Measurements from ENCODE around the gene CFAP157.

Gene CFAP157

DNA sequence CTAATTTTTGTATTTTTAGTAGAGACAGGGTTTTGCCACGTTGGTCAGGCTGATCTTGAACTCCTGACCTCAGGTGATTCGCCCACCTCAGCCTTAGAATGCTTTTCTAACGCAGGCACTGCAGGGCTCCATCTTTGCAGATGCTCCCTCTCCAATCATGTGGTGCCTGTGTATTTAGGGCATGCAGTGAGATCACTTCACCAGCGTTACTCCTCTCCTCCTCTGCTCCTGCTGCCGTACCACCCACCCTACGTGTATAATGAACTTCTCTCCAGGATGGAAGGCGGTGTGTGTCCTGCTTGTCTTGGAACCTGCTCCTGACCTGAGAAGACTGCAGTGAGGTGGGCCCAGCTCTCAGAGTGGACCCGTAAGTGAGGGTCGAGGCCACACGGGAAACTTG is 13.6 kb upstream of the CFAP157 start:
- no peak for DNase-seq (ENCODE audit: low spot score)

DNA sequence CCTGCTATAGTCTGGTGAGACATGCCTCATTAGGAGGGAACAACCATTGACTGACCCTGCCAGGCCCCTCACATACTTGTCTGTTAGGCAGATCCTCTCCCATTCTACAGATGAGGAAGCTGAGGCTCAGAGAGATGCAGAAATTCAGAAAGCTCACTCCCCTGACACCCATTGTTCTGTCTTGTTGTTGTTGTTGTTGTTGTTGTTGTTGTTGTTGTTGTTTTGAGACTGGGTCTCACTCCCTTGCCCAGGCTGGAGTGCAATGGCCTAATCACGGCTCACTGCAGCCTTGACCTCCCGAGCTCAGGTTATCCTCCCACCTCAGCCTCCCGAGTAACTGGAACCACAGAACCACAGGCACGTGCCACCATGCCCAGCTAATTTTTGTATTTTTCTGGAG is 13.1 kb upstream of the CFAP157 start:
- no peak for DNase-seq (ENCODE audit: low spot score)

DNA sequence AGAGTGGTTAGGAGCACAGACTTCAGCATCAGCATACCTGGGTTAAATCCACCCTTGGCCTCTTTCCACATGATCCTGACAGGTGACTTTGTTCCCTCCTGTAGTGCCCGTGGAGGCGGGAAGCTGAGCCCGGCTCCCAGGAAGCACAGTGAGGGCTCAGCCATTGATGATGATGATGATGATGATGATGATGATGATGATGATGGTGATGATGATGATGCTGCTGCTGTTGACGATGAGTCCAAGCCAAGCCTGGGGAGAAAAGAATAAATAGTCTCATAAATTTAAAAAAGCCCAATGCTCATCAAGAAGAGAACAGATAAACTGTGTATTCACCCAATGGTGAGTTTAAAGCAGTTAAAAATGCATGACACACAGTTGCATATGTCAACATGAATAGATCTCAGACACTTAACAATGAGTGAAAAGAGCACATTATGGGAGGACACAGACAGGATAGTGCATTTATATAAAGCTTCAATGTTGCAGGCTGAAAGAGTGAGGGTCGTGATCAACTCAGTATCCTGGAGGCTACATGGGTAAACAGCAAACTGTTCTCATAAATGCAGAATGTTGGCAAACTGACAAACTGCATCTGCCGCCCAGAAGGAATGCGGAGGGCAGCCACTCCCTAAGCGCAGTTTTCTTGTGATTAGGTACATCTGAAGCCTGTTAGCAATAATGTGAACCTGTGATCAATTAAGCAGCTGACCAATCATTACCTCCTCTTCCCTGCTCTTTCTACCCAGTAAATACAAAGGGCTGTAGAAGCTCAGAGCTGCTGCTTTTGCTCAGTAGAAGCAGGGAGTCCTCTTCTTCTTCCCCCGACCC is 11.7 kb upstream of the CFAP157 start:
- no peak for DNase-seq (ENCODE audit: low spot score)

DNA sequence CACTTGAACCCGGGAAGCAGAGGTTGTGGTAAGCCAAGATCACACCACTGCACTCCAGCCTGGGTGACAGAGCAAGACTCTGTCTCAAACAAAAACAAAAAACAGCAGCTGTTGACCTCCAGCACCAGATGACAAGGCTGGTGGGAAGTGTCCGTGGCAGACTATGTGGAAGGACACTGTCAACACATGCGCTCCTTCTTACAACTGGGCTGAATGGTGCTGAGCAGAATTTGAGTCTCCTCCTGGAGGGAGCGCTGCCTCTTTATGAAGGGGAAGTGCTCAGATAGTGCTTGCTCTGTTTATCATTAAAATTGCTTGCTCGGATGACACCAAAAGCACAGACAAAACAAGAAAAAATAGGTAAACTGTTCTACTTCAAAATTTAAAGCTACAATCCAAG is 9.2 kb upstream of the CFAP157 start:
- DNase-seq (ENCODE audit: low spot score), result no peak

DNA sequence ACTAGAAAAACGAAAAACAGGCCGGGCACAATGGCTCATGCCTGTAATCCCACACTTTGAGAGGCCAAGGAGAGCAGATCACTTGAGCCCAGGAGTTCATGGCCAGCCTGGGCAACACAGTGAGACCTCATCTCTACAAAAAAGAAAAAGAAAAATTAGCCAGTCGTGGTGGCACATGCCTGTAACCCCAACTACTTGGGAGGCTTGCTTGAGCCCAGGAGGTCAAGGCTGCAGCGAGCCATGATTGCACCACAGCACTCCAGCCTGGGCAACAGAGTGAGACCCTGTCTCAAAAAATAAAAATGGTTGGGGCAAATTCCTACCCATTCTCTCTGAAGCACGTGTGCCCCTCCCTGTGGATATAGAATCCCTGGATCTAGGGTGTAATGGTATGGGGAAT is 8.4 kb upstream of the CFAP157 start:
- DNase-seq (ENCODE audit: low spot score), result no peak

DNA sequence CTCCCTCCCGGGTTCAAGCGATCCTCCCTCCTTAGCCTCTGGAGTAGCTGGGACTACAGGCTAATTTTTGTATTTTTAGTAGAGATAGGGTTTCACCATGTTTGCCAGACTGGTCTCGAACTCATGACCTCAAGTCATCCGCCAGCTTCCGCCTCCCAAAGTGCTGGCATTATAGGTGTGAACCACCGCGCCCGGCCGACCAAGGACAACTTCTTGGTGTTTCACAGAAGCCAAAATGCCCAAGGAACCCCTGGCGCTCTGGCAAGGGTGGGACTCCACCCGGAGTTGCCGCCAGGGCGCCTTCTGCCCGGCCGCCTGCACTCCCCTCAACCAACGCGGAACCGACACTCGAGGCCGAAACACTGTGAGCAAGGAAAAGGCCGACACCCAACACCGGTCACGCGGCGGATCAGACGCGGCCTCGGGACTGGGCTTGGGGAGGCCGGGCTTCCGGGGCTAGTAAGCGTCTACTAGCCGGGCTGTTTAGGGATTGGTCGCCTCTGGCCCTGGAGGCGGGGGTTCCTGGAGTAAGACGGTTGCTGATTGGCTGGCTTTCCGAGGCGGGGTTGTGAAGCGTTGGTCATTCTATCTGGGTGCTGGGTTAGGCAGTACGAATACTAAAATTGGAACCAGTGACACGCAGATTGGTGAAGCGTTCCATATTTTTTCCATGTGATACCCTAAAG is 7.7 kb upstream of the CFAP157 start:
- peak; percentile 95 for DNase-seq (ENCODE audit: low spot score)

DNA sequence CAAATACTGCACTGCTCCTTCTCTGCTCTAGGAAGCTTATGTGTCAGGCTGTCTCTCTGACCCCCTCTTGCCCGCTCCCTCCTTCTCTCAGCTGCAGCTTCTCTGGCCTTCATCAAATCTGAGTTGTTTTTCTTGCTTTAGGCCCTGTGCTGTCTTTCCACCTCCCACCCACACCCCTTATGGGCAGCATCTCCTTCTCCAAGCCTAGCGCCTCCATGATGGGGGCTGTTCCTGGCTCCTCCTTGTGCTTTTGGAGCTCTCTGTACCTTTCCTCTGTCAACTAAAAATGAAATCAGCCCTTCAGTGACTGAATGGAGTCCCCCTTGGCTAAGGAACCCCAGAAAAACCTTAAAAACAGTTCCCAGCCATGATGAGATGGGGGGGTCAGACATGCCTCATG is 6.6 kb upstream of the CFAP157 start:
- DNase-seq (ENCODE audit: low spot score), result no peak

DNA sequence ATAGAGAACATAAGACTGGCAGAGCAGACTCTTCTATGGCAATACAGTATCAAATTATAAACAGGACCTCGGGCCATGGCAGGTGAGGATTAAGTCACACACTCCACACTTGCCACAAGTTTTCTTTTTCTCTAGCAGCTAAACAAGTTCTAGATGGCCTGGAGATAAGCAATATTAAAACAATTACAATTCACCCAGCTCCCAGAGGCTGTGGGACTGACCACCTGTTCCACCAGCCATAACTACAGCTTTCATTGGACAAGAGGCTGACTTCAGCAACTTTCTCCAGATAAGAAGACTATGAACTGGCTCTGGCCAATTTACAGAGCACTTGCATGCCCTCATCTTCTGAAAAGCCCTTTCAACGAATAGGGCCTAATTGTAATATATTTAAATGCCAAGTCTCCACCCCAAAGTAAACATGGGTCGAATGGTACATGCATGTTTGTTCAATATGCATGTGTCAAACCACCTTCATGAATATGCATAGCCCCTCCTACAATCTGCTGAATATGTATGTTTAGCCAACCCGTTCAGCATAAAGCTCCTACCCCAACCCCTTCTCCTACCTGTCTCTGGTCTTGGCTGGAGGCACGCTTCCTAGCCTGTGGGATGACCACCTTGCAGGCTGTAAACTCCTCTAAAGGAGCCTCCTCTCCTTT is 6.1 kb upstream of the CFAP157 start:
- no peak for DNase-seq (ENCODE audit: low spot score)

DNA sequence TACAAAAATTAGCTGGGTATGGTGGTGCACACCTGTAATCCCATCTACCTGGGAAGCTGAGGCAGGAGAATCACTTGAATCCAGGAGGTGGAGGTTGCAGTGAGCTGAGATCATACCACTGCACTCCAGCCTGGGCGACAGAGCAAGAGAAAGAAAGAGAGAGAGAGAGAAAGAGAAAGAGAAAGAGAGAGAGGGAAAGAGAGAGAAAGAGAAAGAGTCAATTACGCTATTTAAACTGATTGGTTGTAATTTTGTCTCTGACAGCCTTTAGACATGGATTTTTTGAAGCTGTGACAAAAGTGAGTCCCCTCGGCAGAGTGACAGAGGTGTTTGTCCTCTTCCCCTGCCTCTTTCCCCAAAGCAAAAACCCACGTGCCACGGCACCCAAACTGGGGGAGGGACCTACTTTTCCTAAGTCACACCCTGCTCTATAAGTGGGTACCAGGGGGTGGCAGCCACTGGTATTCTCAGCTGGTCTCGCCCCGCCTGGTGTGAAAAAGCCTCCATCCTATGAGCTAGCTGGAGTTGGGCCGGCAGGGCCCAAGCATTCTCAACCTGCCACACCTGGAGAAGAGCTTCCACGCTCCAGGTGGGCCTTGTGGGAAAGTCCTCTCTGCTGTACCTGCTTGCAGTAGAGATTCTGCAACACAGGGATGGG is 3.4 kb upstream of the CFAP157 start:
- DNase-seq (ENCODE audit: low spot score), result no peak

DNA sequence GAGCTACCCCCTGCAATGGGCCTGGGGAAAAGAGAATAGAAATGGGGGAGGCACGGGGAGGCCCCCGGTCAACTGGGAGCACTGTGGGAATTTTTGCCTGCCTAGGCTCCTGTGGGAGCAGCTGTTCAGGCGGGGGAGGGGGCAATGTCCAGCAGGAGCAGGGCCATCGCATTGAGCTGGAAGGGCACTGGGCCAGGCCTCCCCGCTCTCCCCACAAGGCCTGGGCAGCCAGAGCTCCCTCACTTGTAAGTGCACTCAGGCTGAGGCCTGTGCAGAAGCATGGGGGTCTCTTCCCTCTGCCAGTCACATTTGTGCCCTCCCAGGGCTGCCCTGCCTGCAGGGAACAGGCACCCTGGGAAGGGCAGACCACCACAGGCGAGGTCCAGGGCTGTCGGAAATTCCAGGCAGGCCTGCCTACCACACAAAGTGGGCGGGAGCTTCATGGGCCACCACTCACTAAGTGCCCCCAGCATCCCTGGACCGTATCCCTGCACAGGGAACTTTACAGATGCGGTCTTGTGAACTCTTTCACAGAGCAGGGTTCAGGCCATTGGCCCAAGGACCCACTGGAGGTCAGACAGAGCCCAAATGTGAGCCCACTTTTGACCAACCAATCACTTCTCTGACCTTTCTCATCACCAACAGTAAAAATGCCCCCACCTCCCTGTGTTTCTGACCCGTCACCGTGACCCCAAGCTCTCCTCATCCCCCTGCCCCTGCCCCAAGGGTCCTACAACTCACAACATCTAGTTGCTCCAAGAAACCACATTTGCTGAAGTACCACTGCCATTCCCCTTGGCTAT is 1.0 kb upstream of the CFAP157 start:
- DNase-seq (ENCODE audit: low spot score), result no peak

DNA sequence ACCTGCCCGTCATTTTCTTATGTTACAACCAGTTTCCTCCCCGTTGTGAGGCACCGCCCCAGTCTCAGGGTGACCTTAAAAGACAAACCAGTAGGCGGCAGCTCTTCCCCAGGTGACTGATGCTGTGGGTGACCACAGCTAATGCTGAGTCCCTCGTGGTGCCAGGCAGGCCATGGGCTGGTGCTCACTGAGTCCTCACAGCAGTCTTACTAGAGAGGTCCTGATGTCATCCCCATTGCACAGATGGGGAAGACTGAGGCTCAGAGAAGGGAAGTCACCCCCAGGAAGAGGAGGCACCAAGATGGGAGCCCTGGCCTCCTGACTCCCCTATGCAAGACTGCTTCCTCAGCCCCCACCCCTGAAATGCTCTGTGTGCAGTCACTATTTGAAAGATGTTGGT is 978 bp downstream of the CFAP157 start:
- DNase-seq (ENCODE audit: low spot score), result no peak

DNA sequence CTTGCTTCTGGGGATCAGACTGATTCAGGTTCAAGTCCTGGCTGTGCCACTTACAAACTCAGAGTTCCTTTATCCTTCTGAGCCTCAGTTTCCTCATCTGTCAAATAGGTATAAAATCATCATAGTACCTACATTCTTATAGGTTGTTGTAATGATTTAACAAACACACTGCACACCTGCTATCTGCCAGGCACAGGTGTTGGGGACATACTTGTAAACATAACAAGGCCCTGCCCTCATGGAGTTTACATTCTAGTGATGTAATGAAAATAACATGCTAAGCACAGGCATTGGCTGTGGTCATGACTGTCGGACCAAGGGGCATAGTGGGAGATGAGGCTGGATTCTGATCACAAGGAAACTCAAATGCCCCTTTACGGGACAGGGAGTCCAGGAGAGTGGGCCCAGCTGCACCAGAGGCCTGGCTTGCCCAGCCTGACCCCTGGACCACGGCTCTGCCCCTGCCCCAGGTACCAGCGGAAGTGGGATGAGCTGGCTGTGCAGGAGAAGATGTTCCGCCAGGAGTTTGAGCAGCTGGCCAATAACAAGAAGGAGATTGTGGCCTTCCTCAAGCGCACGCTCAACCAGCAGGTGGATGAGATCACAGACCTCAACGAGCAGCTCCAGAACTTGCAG is 2.3 kb downstream of the CFAP157 start:
- DNase-seq (ENCODE audit: low spot score), result no peak

DNA sequence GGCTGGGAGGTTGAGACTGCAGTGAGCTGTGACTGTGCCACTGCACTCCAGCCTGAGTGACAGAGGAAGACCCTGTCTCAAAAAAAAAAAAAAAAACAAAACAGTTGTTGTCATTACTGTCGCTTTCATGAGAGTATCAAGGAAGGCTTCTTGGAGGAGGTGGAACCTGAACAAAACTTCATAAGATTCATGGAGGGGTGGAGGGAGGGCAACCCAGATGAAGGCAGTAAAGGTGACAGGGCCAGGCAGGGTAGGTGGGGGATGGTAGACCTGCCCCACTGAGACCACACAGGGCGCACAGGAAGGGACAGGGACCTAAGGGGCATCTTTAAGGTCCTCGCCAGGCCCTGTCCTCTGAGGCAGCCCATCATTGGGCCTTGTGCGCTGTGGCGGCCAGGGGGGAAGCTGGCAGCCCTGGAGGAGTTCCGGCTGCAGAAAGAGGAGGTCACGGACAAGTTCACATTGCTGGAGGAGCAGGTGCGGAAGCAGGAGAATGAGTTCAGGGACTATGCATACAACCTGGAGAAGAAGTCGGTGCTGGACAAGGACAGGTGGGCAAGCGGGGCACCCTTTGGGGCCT is 3.5 kb downstream of the CFAP157 start:
- no peak for DNase-seq (ENCODE audit: low spot score)

DNA sequence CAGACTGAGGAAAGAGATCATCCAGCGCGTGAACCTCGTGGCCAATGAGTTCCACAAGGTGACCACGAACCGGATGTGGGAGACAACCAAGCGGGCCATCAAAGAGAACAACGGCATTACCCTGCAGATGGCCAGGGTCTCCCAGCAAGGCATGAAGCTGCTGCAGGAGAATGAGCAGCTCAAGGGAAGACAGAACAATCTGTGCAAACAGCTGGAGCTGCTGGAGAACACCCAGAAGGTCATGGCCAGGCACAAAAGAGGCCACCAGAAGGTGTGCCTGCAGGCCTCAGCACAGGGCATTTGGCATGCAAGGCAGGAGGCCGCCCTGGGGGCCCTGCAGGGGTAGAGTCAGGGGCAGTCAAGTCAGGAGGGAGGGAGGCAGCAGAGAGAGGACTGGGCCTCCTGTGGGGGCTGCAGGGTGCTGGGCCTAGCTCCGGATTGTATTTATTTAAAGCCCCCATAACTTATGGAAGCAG is 4.5 kb downstream of the CFAP157 start:
- DNase-seq (ENCODE audit: low spot score), result no peak

DNA sequence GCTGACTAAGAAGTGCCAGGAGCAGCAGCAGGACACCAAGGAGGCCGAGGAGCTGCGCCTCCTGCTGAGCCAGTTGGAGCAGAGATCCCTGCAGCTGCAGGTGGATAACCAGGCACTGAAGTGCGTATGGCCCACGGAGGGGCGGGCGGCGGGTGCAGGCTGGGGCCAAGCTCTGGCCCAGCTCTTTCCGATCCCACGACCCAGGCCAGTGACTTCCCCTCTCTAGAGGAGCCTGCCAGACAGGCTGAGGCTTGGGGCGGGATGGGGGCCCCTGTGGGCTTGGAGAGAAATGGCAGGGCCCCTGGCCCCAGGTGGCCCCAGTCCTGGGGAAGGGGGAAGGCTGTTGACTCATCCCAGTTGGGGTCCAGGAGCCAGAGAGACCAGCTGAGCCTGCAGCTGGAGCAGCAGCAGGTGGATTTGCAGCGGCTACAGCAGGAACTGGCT is 5.1 kb downstream of the CFAP157 start:
- DNase-seq (ENCODE audit: low spot score), result no peak

DNA sequence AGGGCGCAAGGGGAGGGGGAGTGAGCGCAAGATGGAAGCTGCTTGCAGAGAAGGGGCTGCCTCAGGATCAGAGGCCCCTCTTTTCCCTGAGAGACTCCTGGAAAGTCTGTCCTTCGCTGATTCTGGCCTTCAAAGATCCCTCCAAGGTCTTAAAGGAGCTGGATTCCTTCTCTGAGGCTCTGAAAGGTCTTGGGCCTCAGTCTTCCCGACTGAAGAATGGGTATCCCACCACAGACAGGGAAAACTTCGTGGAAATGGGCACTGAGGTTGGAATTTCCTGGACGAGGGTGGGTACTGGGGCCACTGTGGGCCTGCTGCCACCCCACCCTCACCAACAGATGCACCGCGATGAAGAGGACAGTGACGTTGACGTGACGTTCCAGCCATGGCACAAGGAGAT is 5.6 kb downstream of the CFAP157 start:
- no peak for DNase-seq (ENCODE audit: low spot score)

DNA sequence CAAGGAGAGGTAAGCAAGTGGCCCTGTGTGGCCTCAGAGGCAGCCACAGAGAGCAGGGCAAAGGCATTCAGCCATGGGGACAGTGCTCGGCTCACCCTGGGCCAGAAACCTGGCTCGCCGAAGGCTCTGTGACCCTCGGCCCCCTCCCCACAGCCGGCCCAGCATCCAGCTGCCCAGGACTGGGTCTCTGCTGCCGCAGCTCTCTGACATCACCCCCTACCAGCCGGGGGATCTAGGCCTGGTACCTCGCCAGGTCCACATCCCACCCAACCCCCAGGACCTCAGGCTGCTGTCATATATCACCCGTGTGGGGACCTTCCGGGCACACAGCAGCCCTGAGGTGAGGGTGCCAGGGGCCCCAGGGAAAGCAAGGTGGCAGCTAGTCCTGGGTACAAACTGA is 6.1 kb downstream of the CFAP157 start:
- DNase-seq (ENCODE audit: low spot score), result no peak

DNA sequence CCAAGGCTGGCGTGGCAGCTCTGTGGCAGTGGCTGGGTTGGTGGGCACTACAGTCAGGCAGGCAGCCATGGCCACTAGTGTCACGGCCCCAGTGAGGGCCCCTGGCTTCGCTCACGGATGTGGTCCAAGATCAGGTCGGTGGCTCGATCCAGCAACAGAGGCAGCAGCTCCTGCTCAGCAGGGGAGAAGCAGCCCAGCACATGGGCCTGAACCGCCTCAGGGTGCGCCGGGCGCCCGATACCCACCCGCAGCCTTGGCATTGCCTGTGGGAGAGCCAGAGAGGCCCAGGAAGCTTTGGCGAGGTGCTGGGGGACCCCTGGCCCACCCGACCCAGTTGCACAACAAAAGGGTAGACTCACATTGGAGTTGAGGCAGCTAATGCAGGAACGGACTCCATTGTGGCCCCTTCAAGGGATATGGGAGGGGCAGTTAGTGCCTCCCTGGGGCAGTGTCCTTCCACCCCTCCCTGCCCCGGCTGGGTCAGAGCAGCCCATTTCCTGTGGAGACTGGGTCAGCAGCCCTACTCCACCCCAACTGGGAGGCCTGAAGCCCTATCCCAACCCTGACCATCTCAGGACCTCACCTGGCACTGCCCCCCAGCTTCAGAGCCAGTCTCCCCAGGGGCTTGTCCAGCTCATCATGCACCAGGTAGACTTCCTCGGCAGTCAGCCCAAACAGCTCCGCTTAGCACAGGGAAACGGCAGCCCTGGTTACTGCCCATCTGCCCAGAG is 7.4 kb downstream of the CFAP157 start:
- no peak for DNase-seq (ENCODE audit: low spot score)

DNA sequence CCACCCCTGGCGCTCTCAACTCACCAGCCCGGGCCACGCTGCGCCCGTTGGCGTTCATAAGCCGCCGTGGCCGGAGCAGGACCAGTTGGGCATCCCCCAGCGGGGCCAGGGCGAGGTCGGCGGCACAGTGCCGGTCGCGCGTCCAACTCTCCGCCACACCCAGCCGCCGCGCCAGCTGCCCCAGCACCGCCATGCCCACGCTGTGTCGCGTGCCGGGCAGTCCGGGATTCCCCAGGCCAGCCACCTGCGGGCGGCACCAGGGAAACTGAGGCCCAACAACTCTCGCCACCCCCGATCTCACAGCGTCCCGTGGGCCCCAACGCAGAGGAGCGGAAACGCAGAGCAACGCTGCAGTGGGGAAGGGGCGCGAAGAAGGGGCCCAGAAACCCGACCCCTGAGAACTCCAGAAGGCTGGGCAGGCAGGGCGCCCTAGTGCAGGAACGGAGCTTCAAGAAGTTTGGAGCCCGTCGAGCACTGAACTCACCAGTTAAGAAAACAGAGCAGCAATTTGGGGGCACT is 8.2 kb downstream of the CFAP157 start:
- DNase-seq (ENCODE audit: low spot score), result peak; percentile 26
